Fibroblast of lung (primary cell): Measurements from ENCODE around the gene DIS3L2. TPM values are rescaled to one million over a fixed set of nuclear protein-coding genes. Genes with fewer than 3 reads are reported as not detected.

ENCODE experiments used
- DNase-seq, 2 donors: peaks; one replicate each; pipeline versions ENCODE4 v3.0.0 to v3.0.0-alpha.2; 2010; ENCODE audit warnings: low read depth in 2 of 2
- H2AFZ ChIP-seq: 2 replicates; pipeline ENCODE4 v1.5.1; 2012; ENCODE audit warnings: low read length, control low read depth, inconsistent platforms
- H3K27ac ChIP-seq: 2 replicates; pipeline ENCODE4 v1.5.1; 2011; ENCODE audit warnings: low read length, control low read depth; ENCODE audit not compliant: insufficient read depth
- H3K27me3 ChIP-seq: 2 replicates; pipeline ENCODE4 v1.5.1; 2011; ENCODE audit warnings: mild to moderate bottlenecking, low read length; ENCODE audit not compliant: control insufficient read depth, insufficient read depth
- H3K36me3 ChIP-seq: 2 replicates; pipeline ENCODE4 v1.5.1; 2011; ENCODE audit warnings: low read length; ENCODE audit not compliant: control insufficient read depth, insufficient read depth
- H3K4me1 ChIP-seq: 2 replicates; pipeline ENCODE4 v1.5.1; 2011; ENCODE audit warnings: low read length; ENCODE audit not compliant: control insufficient read depth, insufficient read depth; ENCODE audit errors: extremely low read depth
- H3K4me2 ChIP-seq: 2 replicates; pipeline ENCODE4 v1.5.1; 2011; ENCODE audit warnings: low read length, control low read depth; ENCODE audit not compliant: insufficient read depth; ENCODE audit errors: extremely low read depth
- H3K4me3 ChIP-seq, 4 experiments: fragments of 200-600 bp in 1 of 4; sonication (generic) in 1 of 4; replicated peaks in 1 of 4; 2 replicates each; pipeline ENCODE4 v1.5.1; 2011 to 2016; ENCODE audit warnings: low read length in 4 of 4, low read depth in 3 of 4, mild to moderate bottlenecking in 3 of 4, control low read depth in 2 of 4, inconsistent platforms in 1 of 4, mixed read lengths in 1 of 4; ENCODE audit not compliant: insufficient read depth in 1 of 4; ENCODE audit errors: control extremely low read depth in 1 of 4
- H3K79me2 ChIP-seq: 2 replicates; pipeline ENCODE4 v1.5.1; 2012; ENCODE audit warnings: mild to moderate bottlenecking, low read length, inconsistent platforms; ENCODE audit not compliant: control insufficient read depth, insufficient read depth
- H3K9ac ChIP-seq: 2 replicates; pipeline ENCODE4 v1.5.1; 2011; ENCODE audit warnings: mild to moderate bottlenecking, low read length, control low read depth; ENCODE audit not compliant: insufficient read depth
- H3K9me3 ChIP-seq: 2 replicates; pipeline ENCODE4 v1.5.1; 2012; ENCODE audit warnings: low read depth, low read length; ENCODE audit not compliant: control insufficient read depth, insufficient read depth
- H4K20me1 ChIP-seq: 2 replicates; pipeline ENCODE4 v1.5.1; 2011; ENCODE audit warnings: low read length; ENCODE audit not compliant: control insufficient read depth, insufficient read depth; ENCODE audit errors: extremely low read depth
- CTCF ChIP-seq, 2 donors: IDR thresholded peaks in 1 of 2; conservative IDR thresholded peaks in 1 of 2; 1 replicate in 1 of 2; 2 replicates in 1 of 2; pipeline ENCODE4 v1.5.1; 2011 to 2012; ENCODE audit warnings: low read length in 2 of 2, control low read depth in 1 of 2, inconsistent platforms in 1 of 2, low read depth in 1 of 2, mild to moderate bottlenecking in 1 of 2
- EZH2 ChIP-seq: IDR thresholded peaks from 2 replicates; pipeline ENCODE4 v1.5.1; 2012; ENCODE audit warnings: low read length, control low read depth, mild to moderate bottlenecking; ENCODE audit errors: missing control alignments
- polyA plus RNA-seq, 2 donors: library from polyadenylated mRNA; depleted of rRNA in 1 of 2; stranded (reverse) in 1 of 2; unstranded in 1 of 2; fragments of >200 nt; gene quantifications; 2 replicates each; pipeline ENCODE4 v1.2.1, GENCODE V29; 2011 to 2012; ENCODE audit warnings: missing spikeins in 1 of 2
- total RNA-seq: library from RNA; depleted of rRNA; stranded (reverse); fragments of >200 nt; gene quantifications from 2 replicates; pipeline ENCODE4 v1.2.1, GENCODE V29; 2014

DIS3L2 gene
- total and polyA plus RNA-seq, 2 donors (not counting 1 experiment from before 2014, with no cell fraction given): 5.2 to 15.2 TPM

GRCh38 chr2:232133078-232133477 is 171.6 kb downstream of the DIS3L2 start:
- DNase-seq: no peak
- Histone ChIP-seq H3K36me3 (no peaks in the 10 kb centered on the region), H3K27ac (no peak overlapping the region), H3K4me1 (no peaks in the 10 kb centered on the region), H3K4me2 (no peak overlapping the region), H3K9ac (no peak overlapping the region), H3K79me2 (no peaks in the 10 kb centered on the region), H3K9me3 (no peaks in the 10 kb centered on the region), H4K20me1 (no peaks in the 10 kb centered on the region), H3K4me3 (no peak overlapping the region), H2AFZ (no peak overlapping the region), H3K27me3 (no peaks in the 10 kb centered on the region)
- TF ChIP-seq CTCF (conservative IDR thresholded peaks at IDR 0.05 in 1 of 2, IDR thresholded peaks at IDR 0.05 in 1 of 2; ENCODE audit: low read depth in 1 of 2, low read length in 2 of 2) (peak in 1 of 2 donors; percentile 7), EZH2 (no peak)

- Histone ChIP-seq H3K4me3 (no peak overlapping the region), H3K4me1 (peaks cover 2% of the 10 kb centered on the region), H3K36me3 (no peaks in the 10 kb centered on the region), H3K4me2 (no peak overlapping the region), H3K9me3 (no peaks in the 10 kb centered on the region), H3K79me2 (no peaks in the 10 kb centered on the region), H2AFZ (no peak overlapping the region), H3K27ac (no peak overlapping the region), H3K9ac (no peak overlapping the region), H3K27me3 (no peaks in the 10 kb centered on the region), H4K20me1 (no peaks in the 10 kb centered on the region)
- no peak for TF ChIP-seq EZH2
- no peak for TF ChIP-seq CTCF (conservative IDR thresholded peaks at IDR 0.05 in 1 of 2, IDR thresholded peaks at IDR 0.05 in 1 of 2; ENCODE audit: low read depth in 1 of 2, low read length in 2 of 2)
- no peak for DNase-seq
These were observed 173.4 kb downstream of the DIS3L2 start for GRCh38 chr2:232134939-232135338.

GRCh38 chr2:232137356-232138147 is 176.0 kb downstream of the DIS3L2 start:
- no peak overlapping the region for H3K4me2 ChIP-seq
- DNase-seq: no peak
- H3K79me2 ChIP-seq: no peaks in the 10 kb centered on the region
- H3K36me3 ChIP-seq: no peaks in the 10 kb centered on the region
- no peak overlapping the region for H3K9ac ChIP-seq
- H3K4me3 ChIP-seq: no peak overlapping the region
- no peaks in the 10 kb centered on the region for H3K27me3 ChIP-seq
- H3K9me3 ChIP-seq: no peaks in the 10 kb centered on the region
- no peaks in the 10 kb centered on the region for H4K20me1 ChIP-seq
- peaks cover 2% of the 10 kb centered on the region for H3K4me1 ChIP-seq
- no peak overlapping the region for H3K27ac ChIP-seq
- TF ChIP-seq EZH2 (no peak), CTCF (conservative IDR thresholded peaks at IDR 0.05 in 1 of 2, IDR thresholded peaks at IDR 0.05 in 1 of 2; ENCODE audit: low read depth in 1 of 2, low read length in 2 of 2) (no peak)
- no peak overlapping the region for H2AFZ ChIP-seq
